Body of pancreas (tissue), 4 donors: ENCODE data around the gene OGFR. TPM values are rescaled to one million over a fixed set of nuclear protein-coding genes. Genes with fewer than 3 reads are reported as not detected.

Experiments used
- ATAC-seq: fragments of 150-250 bp; one replicate; pipeline ENCODE4 v1.9.1; 2016
- DNase-seq, 4 donors: peaks; one replicate each; pipeline ENCODE4 v3.0.0-alpha.2; 2019
- H3K27ac ChIP-seq, 4 donors: fragments of 200-600 bp; sonication (generic); 1 replicate in 3 of 4; 2 replicates in 1 of 4; pipeline versions ENCODE4 v1.5.1 to v1.6.1; 2016 to 2019; ENCODE audit warnings: mild to moderate bottlenecking in 1 of 4, mixed read lengths in 1 of 4, moderate library complexity in 1 of 4
- H3K27me3 ChIP-seq, 2 donors: fragments of 200-600 bp; sonication (generic); one replicate each; pipeline ENCODE4 v1.6.0; 2016; ENCODE audit warnings: mild to moderate bottlenecking in 1 of 2
- H3K36me3 ChIP-seq, 2 donors: fragments of 200-600 bp; sonication (generic); replicated peaks in 1 of 2; 2 replicates each; pipeline ENCODE4 v1.5.1; 2016; ENCODE audit warnings: low read depth in 2 of 2; ENCODE audit not compliant: insufficient read depth in 1 of 2
- H3K4me1 ChIP-seq: fragments of 200-600 bp; sonication (generic); one replicate; pipeline ENCODE4 v1.6.0; 2016
- H3K4me3 ChIP-seq, 2 donors: fragments of 200-600 bp; sonication (generic); 1 replicate in 1 of 2; 2 replicates in 1 of 2; pipeline ENCODE4 v1.5.1; 2016 to 2019
- H3K9me3 ChIP-seq, 3 donors: fragments of 200-600 bp; sonication (generic); 1 replicate in 2 of 3; 2 replicates in 1 of 3; pipeline ENCODE4 v1.5.1; 2016
- CTCF ChIP-seq, 7 experiments: fragments of 450-650 bp in 4 of 7; fragments of 200-600 bp in 3 of 7; sonication (generic) in 3 of 7; IDR thresholded peaks; one replicate each; pipeline ENCODE4 v1.5.1; 2016 to 2019; ENCODE audit warnings: antibody characterized with exemption in 7 of 7
- POLR2A ChIP-seq, 3 donors: fragments of 450-650 bp; IDR thresholded peaks; one replicate each; pipeline ENCODE4 v1.6.1; 2016; ENCODE audit warnings: antibody characterized with exemption in 3 of 3, mild to moderate bottlenecking in 2 of 3
- WGBS, 2 donors: methylation state at CpG; one replicate each; pipeline ENCODE4 v1.1.5; 2017; 5-methylcytosine and 5-hydroxymethylcytosine counted together
- intact Hi-C: fragments of 100-400 bp; cut with DNase I; formaldehyde crosslinking; loops from one replicate; pipeline ENCODE4 v1.15.1; 2023
- total RNA-seq, 2 donors: library from RNA; depleted of rRNA; stranded (reverse); fragments of >200 nt; gene quantifications; one replicate each; pipeline ENCODE4 v1.1.0, GENCODE V29; 2016

The OGFR gene
- total RNA-seq, 2 donors from 2014 or later: 46.4 to 47.8 TPM

- 56 to 60% methylated on average over 11 to 13 of the region's 13 CpGs for WGBS, 2 donors
- intact Hi-C loops: loop anchor here (5.0 to 10.0 kb wide), 2 partner anchors 114 to 281 kb away; no protein-coding TSS in a partner anchor
- H3K9me3 ChIP-seq: no peaks in the 10 kb centered on the region
- ATAC-seq (no peak), DNase-seq (no peak)
- H3K27me3 ChIP-seq: no peaks in the 10 kb centered on the region
- no peak overlapping the region for H3K27ac ChIP-seq
- peaks cover under 1% of the 10 kb centered on the region for H3K4me1 ChIP-seq
- no peaks in the 10 kb centered on the region for H3K36me3 ChIP-seq
- no peak overlapping the region for H3K4me3 ChIP-seq
- TF ChIP-seq CTCF (IDR thresholded peaks at IDR 0.05) (no peak), POLR2A (IDR thresholded peaks at IDR 0.05) (no peak)
Observed at GRCh38 chr20:62786157-62786556, 18.5 kb upstream of the OGFR start.

GRCh38 chr20:62787321-62787720, 17.3 kb upstream of the OGFR start:
- 48 to 51% methylated on average over 7 of the region's 7 CpGs for WGBS, 2 donors
- Histone ChIP-seq H3K9me3 (no peaks in the 10 kb centered on the region), H3K27me3 (no peaks in the 10 kb centered on the region), H3K27ac (no peak overlapping the region), H3K4me3 (no peak overlapping the region), H3K36me3 (no peaks in the 10 kb centered on the region), H3K4me1 (peaks cover 3% of the 10 kb centered on the region)
- DNase-seq: no peak
- TF ChIP-seq POLR2A (IDR thresholded peaks at IDR 0.05): no peak
- TF ChIP-seq CTCF (IDR thresholded peaks at IDR 0.05): no peak
- ATAC-seq: no peak
- intact Hi-C loops: loop anchor here (5.0 to 10.0 kb wide), 2 partner anchors 115 to 283 kb away; no protein-coding TSS in a partner anchor

GRCh38 chr20:62787866-62788265, 16.8 kb upstream of the OGFR start:
- intact Hi-C loops: loop anchor here (5.0 to 10.0 kb wide), 2 partner anchors 116 to 283 kb away; no protein-coding TSS in a partner anchor
- peaks cover 3% of the 10 kb centered on the region for H3K4me1 ChIP-seq
- no peak overlapping the region for H3K27ac ChIP-seq
- H3K36me3 ChIP-seq: no peaks in the 10 kb centered on the region
- no peaks in the 10 kb centered on the region for H3K9me3 ChIP-seq
- TF ChIP-seq POLR2A (IDR thresholded peaks at IDR 0.05) (no peak), CTCF (IDR thresholded peaks at IDR 0.05) (no peak)
- no peak overlapping the region for H3K4me3 ChIP-seq
- 53 to 74% methylated on average over 5 of the region's 5 CpGs for WGBS, 2 donors
- no peaks in the 10 kb centered on the region for H3K27me3 ChIP-seq
- no peak for DNase-seq
- ATAC-seq: no peak

GRCh38 chr20:62788607-62789006, 16.0 kb upstream of the OGFR start:
- H3K9me3 ChIP-seq: no peaks in the 10 kb centered on the region
- WGBS, 2 donors: 55 to 65% methylated on average over 5 to 14 of the region's 15 CpGs
- ATAC-seq: no peak
- intact Hi-C loops: loop anchor here (5.0 to 10.0 kb wide), 2 partner anchors 116 to 284 kb away; no protein-coding TSS in a partner anchor
- no peak overlapping the region for H3K27ac ChIP-seq
- H3K4me1 ChIP-seq: peaks cover 8% of the 10 kb centered on the region
- H3K4me3 ChIP-seq: no peak overlapping the region
- no peaks in the 10 kb centered on the region for H3K36me3 ChIP-seq
- TF ChIP-seq POLR2A (IDR thresholded peaks at IDR 0.05): no peak
- TF ChIP-seq CTCF (IDR thresholded peaks at IDR 0.05): no peak
- no peak for DNase-seq
- H3K27me3 ChIP-seq: no peaks in the 10 kb centered on the region

- TF ChIP-seq CTCF (IDR thresholded peaks at IDR 0.05) (no peak), POLR2A (IDR thresholded peaks at IDR 0.05) (no peak)
- no peak overlapping the region for H3K4me3 ChIP-seq
- 78 to 85% methylated on average over 7 to 12 of the region's 12 CpGs for WGBS, 2 donors
- H3K27me3 ChIP-seq: no peaks in the 10 kb centered on the region
- no peak for ATAC-seq
- H3K27ac ChIP-seq: no peak overlapping the region
- DNase-seq: no peak
- intact Hi-C loops: no loop called here
- H3K36me3 ChIP-seq: no peaks in the 10 kb centered on the region
- peaks cover 18% of the 10 kb centered on the region for H3K4me1 ChIP-seq
- H3K9me3 ChIP-seq: no peaks in the 10 kb centered on the region
Observed at GRCh38 chr20:62790075-62790474, 14.6 kb upstream of the OGFR start.
